Measurements from ENCODE around the gene JARID2. TPM values are rescaled to one million over a fixed set of nuclear protein-coding genes. Genes with fewer than 3 reads are reported as not detected.

Gene JARID2
- total and polyA plus RNA-seq, 8 donors: 2.4 to 42.6 (median 11.5) TPM

DNA sequence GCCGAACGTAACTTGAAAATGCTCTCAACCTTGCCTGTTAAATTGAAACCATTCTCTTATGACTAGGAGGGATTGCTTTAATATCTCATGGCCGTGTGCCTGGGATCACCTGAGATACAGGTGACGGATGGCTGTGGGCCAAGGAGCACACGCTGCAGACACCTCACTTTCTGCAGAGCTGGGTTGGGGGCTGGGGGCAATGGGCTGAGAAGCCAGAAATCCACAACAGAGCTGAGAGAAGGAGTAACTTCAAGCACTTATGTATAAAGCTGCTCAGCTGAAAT is 246.1 kb downstream of the JARID2 start:
- intact Hi-C loops (cut with DNase I; ENCODE audit: low total_unique reads): no loop called here
- 73 to 82% (median 78%) methylated on average over 5 of the region's 5 CpGs for WGBS, 5 donors
- no peak for DNase-seq
- no peak overlapping the region for H3K4me3 ChIP-seq
- H3K27ac ChIP-seq: peak overlapping the region in 1 of 5 donors; percentile 65
- H3K27me3 ChIP-seq: no peaks in the 10 kb centered on the region
- TF ChIP-seq POLR2AphosphoS5 (IDR thresholded peaks at IDR 0.05) (no peak), EP300 (IDR thresholded peaks at IDR 0.05) (no peak), POLR2A (IDR thresholded peaks at IDR 0.05) (no peak)
- TF ChIP-seq, protein P1, sequence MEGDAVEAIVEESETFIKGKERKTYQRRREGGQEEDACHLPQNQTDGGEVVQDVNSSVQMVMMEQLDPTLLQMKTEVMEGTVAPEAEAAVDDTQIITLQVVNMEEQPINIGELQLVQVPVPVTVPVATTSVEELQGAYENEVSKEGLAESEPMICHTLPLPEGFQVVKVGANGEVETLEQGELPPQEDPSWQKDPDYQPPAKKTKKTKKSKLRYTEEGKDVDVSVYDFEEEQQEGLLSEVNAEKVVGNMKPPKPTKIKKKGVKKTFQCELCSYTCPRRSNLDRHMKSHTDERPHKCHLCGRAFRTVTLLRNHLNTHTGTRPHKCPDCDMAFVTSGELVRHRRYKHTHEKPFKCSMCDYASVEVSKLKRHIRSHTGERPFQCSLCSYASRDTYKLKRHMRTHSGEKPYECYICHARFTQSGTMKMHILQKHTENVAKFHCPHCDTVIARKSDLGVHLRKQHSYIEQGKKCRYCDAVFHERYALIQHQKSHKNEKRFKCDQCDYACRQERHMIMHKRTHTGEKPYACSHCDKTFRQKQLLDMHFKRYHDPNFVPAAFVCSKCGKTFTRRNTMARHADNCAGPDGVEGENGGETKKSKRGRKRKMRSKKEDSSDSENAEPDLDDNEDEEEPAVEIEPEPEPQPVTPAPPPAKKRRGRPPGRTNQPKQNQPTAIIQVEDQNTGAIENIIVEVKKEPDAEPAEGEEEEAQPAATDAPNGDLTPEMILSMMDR (IDR thresholded peaks at IDR 0.05): no peak
- peaks cover 9 to 37% (median 25%) of the 10 kb centered on the region in 4 donors for H3K4me1 ChIP-seq
- peaks cover 28 to 49% (median 45%) of the 10 kb centered on the region in 4 donors for H3K36me3 ChIP-seq
- H3K9me3 ChIP-seq: no peaks in the 10 kb centered on the region

- WGBS, 5 donors: 73 to 88% (median 86%) methylated on average over 9 of the region's 9 CpGs
Measured at GRCh38 chr6:15493437-15494168, 247.7 kb downstream of the JARID2 start.

DNA sequence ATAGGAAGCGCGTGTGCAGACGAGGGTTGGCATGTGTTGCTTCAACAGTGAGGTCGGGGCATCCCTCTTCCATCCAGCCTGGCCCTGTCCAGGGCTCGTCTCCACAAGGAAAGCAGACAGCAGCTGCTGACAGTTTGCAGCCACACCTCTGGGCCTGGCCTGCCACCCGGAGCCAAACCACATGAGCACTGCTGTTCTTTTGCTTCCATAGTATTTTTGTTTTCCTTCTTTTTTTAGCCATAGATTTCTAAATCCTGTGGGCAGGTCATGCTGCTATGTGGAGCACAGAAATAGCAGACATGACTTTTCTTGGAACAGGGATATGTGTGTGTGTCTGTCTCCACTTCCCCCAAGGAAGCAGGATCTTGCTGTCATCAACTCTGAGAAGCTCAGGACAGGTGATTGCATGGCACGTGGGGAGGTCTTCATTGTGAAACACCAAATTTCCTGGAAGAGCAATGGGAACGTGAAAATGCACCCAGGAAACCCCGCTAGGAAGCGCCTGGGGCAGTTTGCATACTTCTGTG is 249.6 kb downstream of the JARID2 start:
- no peak for DNase-seq
- no peak overlapping the region for H3K27ac ChIP-seq
- WGBS, 5 donors: 72 to 83% (median 78%) methylated on average over 10 of the region's 10 CpGs
- no peaks in the 10 kb centered on the region for H3K27me3 ChIP-seq
- H3K4me1 ChIP-seq: peaks cover 9 to 35% (median 23%) of the 10 kb centered on the region in 4 donors
- TF ChIP-seq, protein P1 (IDR thresholded peaks at IDR 0.05): no peak
- H3K36me3 ChIP-seq: peaks cover 13 to 43% (median 39%) of the 10 kb centered on the region in 4 donors
- intact Hi-C loops (cut with DNase I; ENCODE audit: low total_unique reads): no loop called here
- H3K9me3 ChIP-seq: no peaks in the 10 kb centered on the region
- H3K4me3 ChIP-seq: no peak overlapping the region

More at GRCh38 chr6:15493437-15494168, 247.7 kb downstream of the JARID2 start:
- no peaks in the 10 kb centered on the region for H3K27me3 ChIP-seq
- no peak overlapping the region for H3K4me3 ChIP-seq
- no peak for DNase-seq
- H3K27ac ChIP-seq: no peak overlapping the region
- H3K4me1 ChIP-seq: peaks cover 9 to 37% (median 25%) of the 10 kb centered on the region in 4 donors
- no peaks in the 10 kb centered on the region for H3K9me3 ChIP-seq
- peaks cover 16 to 46% (median 43%) of the 10 kb centered on the region in 4 donors for H3K36me3 ChIP-seq
- intact Hi-C loops (cut with DNase I; ENCODE audit: low total_unique reads): no loop called here
- TF ChIP-seq, protein P1 (IDR thresholded peaks at IDR 0.05): no peak
- no peak for TF ChIP-seq POLR2A (IDR thresholded peaks at IDR 0.05)
- TF ChIP-seq EP300 (IDR thresholded peaks at IDR 0.05): no peak
- no peak for TF ChIP-seq POLR2AphosphoS5 (IDR thresholded peaks at IDR 0.05)

- H3K9me3 ChIP-seq: no peaks in the 10 kb centered on the region
- no peaks in the 10 kb centered on the region for H3K27me3 ChIP-seq
- H3K4me1 ChIP-seq: peaks cover 5 to 28% (median 15%) of the 10 kb centered on the region in 4 donors
- intact Hi-C loops (cut with DNase I; ENCODE audit: low total_unique reads): no loop called here
- H3K4me3 ChIP-seq: no peak overlapping the region
- no peak overlapping the region for H3K27ac ChIP-seq
- TF ChIP-seq POLR2A (IDR thresholded peaks at IDR 0.05) (no peak), EP300 (IDR thresholded peaks at IDR 0.05) (no peak)
- TF ChIP-seq, protein P1 (IDR thresholded peaks at IDR 0.05): no peak
- H3K36me3 ChIP-seq: peaks cover 21 to 54% (median 49%) of the 10 kb centered on the region in 4 donors
- WGBS, 5 donors: 95 to 98% (median 97%) methylated on average over 47 to 60 of the region's 60 CpGs
- DNase-seq: no peak
Measured at GRCh38 chr6:15496345-15497131, 250.7 kb downstream of the JARID2 start.
